T-cell (primary cell): ENCODE measurements around the gene ZNRF2. TPM values are rescaled to one million over a fixed set of nuclear protein-coding genes. Genes with fewer than 3 reads are reported as not detected.

Experiments
- ATAC-seq, 4 experiments: fragments of 200-7000 bp in 3 of 4; fragments of 150-1000 bp in 1 of 4; cut with Tn5 transposase; replicated peaks in 1 of 4; 1 replicate in 3 of 4; 2 replicates in 1 of 4; pipeline ENCODE4 v1.10.0; 2021; ENCODE audit warnings: moderate library complexity in 3 of 4, mild to moderate bottlenecking in 2 of 4, moderate number of reproducible peaks in 1 of 4
- CTCF ChIA-PET, 2 donors: fragments of 300-600 bp; sonication (Branson Sonifier 250); formaldehyde crosslinking; loops; one replicate each; lab custom pipeline; 2022; ENCODE audit warnings: antibody characterized with exemption in 2 of 2; lab: Charles Lee
- POLR2A ChIA-PET, 2 donors: fragments of 300-600 bp; sonication (Branson Sonifier 250); formaldehyde crosslinking; loops; one replicate each; lab custom pipeline; 2022; ENCODE audit warnings: antibody characterized with exemption in 2 of 2; lab: Charles Lee
- DNase-seq, 35 experiments: peaks; one replicate each; pipeline versions ENCODE4 v3.0.0 to v3.0.0-alpha.2; 2013 to 2023
- H3K27ac ChIP-seq: one replicate; pipeline ENCODE4 v1.5.1; 2013; ENCODE audit warnings: low read length
- H3K27me3 ChIP-seq, 2 experiments: replicated peaks in 1 of 2; 1 replicate in 1 of 2; 2 replicates in 1 of 2; pipeline versions ENCODE4 v1.6.1 to v1.7.0; 2013; ENCODE audit warnings: low read length in 1 of 2, mixed read lengths in 1 of 2; ENCODE audit not compliant: control insufficient read depth in 2 of 2, insufficient read depth in 2 of 2; ENCODE audit errors: extremely low read depth in 1 of 2
- H3K36me3 ChIP-seq, 2 donors: 1 replicate in 1 of 2; 2 replicates in 1 of 2; pipeline versions ENCODE4 v1.6.1 to v1.7.0; 2013; ENCODE audit warnings: low read length in 1 of 2; ENCODE audit not compliant: control insufficient read depth in 2 of 2, insufficient read depth in 1 of 2; ENCODE audit errors: extremely low read depth in 1 of 2
- H3K4me1 ChIP-seq, 2 experiments: 1 replicate in 1 of 2; 2 replicates in 1 of 2; pipeline versions ENCODE4 v1.6.1 to v1.7.0; 2013; ENCODE audit warnings: low read length in 2 of 2, mixed read lengths in 1 of 2; ENCODE audit not compliant: insufficient read depth in 2 of 2, control insufficient read depth in 1 of 2; ENCODE audit errors: extremely low read depth in 1 of 2
- H3K4me3 ChIP-seq, 2 donors: 1 replicate in 1 of 2; 2 replicates in 1 of 2; pipeline versions ENCODE4 v1.5.1 to v1.7.0; 2013; ENCODE audit warnings: mild to moderate bottlenecking in 2 of 2, low read length in 1 of 2, moderate library complexity in 1 of 2; ENCODE audit not compliant: control insufficient read depth in 1 of 2; ENCODE audit errors: extremely low read depth in 1 of 2
- H3K9me3 ChIP-seq: 2 replicates; pipeline ENCODE4 v1.7.0; 2013
- H3K27ac Mint-ChIP-seq, 2 donors: one replicate each; pipeline ENCODE4 v1.8.0; 2020 to 2021; ENCODE audit warnings: mild to moderate bottlenecking in 2 of 2, mixed read lengths in 2 of 2
- H3K27me3 Mint-ChIP-seq, 2 donors: one replicate each; pipeline ENCODE4 v1.8.0; 2021 to 2022; ENCODE audit warnings: mixed read lengths in 2 of 2
- H3K36me3 Mint-ChIP-seq: one replicate; pipeline ENCODE4 v1.8.0; 2021; ENCODE audit warnings: mixed read lengths
- H3K4me1 Mint-ChIP-seq, 3 donors: one replicate each; pipeline ENCODE4 v1.8.0; 2020 to 2022; ENCODE audit warnings: mixed read lengths in 3 of 3, mild to moderate bottlenecking in 1 of 3
- H3K4me3 Mint-ChIP-seq, 3 donors: one replicate each; pipeline ENCODE4 v1.8.0; 2020 to 2022; ENCODE audit warnings: mild to moderate bottlenecking in 3 of 3, mixed read lengths in 3 of 3, moderate library complexity in 3 of 3
- H3K9me3 Mint-ChIP-seq, 3 donors: one replicate each; pipeline ENCODE4 v1.8.0; 2020 to 2022; ENCODE audit warnings: mixed read lengths in 3 of 3
- WGBS: methylation state at CpG from one replicate; pipeline ENCODE4 v1.1.5; 2013; ENCODE audit warnings: missing lambda C conversion rate; ENCODE audit not compliant: insufficient coverage; 5-methylcytosine and 5-hydroxymethylcytosine counted together
- total RNA-seq, 35 experiments: library from RNA in 6 of 35; stranded (reverse) in 6 of 35; fragments of 120-200 nt in 1 of 35; gene quantifications; one replicate each; pipeline versions ENCODE4 v1.2.1 to v1.2.4 and lab custom pipeline; 2013 to 2026

Gene ZNRF2
- total RNA-seq, 5 donors from 2014 or later (not counting 1 experiment from before 2014, with no cell fraction given), result 22.4 to 38.4 (median 30.8) TPM

GRCh38 chr7:30365621-30366020, 81.2 kb downstream of the ZNRF2 start:
- CTCF ChIA-PET, result interaction anchor here in 1 of 2 donors (0.6 to 1.0 kb wide), 2 partner anchors 183 to 201 kb away, joined by 3 to 4 read pairs; no protein-coding TSS in a partner anchor
- no peak overlapping the region for H3K27ac Mint-ChIP-seq
- no peak for ATAC-seq

GRCh38 chr7:30366606-30367005, 82.2 kb downstream of the ZNRF2 start:
- H3K9me3 Mint-ChIP-seq, result no peaks in the 10 kb centered on the region
- H3K4me1 ChIP-seq, result no peaks in the 10 kb centered on the region
- DNase-seq, result no peak
- POLR2A ChIA-PET, result no interaction called here
- peaks cover 4 to 8% of the 10 kb centered on the region in 2 donors for H3K36me3 ChIP-seq
- H3K4me3 ChIP-seq, result no peak overlapping the region
- peaks cover 17% of the 10 kb centered on the region for H3K36me3 Mint-ChIP-seq
- peaks cover 0 to 3% (median 0%) of the 10 kb centered on the region in 3 donors for H3K4me1 Mint-ChIP-seq
- no CpG with 5 or more reads among the region's 2 CpGs for WGBS
- no peaks in the 10 kb centered on the region for H3K27me3 ChIP-seq
- H3K27me3 Mint-ChIP-seq, result no peaks in the 10 kb centered on the region
- H3K27ac Mint-ChIP-seq, result no peak overlapping the region
- no peaks in the 10 kb centered on the region for H3K9me3 ChIP-seq
- no peak for ATAC-seq
- no peak overlapping the region for H3K4me3 Mint-ChIP-seq
- no peak overlapping the region for H3K27ac ChIP-seq
- CTCF ChIA-PET, result interaction anchor here in 1 of 2 donors (0.6 to 0.7 kb wide), 2 partner anchors 13 to 41 kb away, joined by 3 read pairs; no protein-coding TSS in a partner anchor

More at GRCh38 chr7:30365621-30366020, 81.2 kb downstream of the ZNRF2 start:
- H3K4me1 ChIP-seq, result no peaks in the 10 kb centered on the region
- no peak overlapping the region for H3K27ac ChIP-seq
- no peak for DNase-seq
- peaks cover 4% of the 10 kb centered on the region in 2 donors for H3K36me3 ChIP-seq
- H3K9me3 ChIP-seq, result no peaks in the 10 kb centered on the region
- no peak overlapping the region for H3K4me3 ChIP-seq
- no peak overlapping the region for H3K4me3 Mint-ChIP-seq
- H3K36me3 Mint-ChIP-seq, result peaks cover 15% of the 10 kb centered on the region
- POLR2A ChIA-PET, result no interaction called here
- no CpG with 5 or more reads among the region's 3 CpGs for WGBS
- H3K27me3 ChIP-seq, result no peaks in the 10 kb centered on the region
- H3K4me1 Mint-ChIP-seq, result peaks cover 0 to 6% (median 2%) of the 10 kb centered on the region in 3 donors
- no peaks in the 10 kb centered on the region for H3K27me3 Mint-ChIP-seq
- no peaks in the 10 kb centered on the region for H3K9me3 Mint-ChIP-seq

- H3K4me1 ChIP-seq, result no peaks in the 10 kb centered on the region
- DNase-seq, result no peak
- H3K27ac Mint-ChIP-seq, result no peak overlapping the region
- ChIA-PET POLR2A (no interaction called here), CTCF (no interaction called here)
- ATAC-seq, result no peak
- peaks cover 0 to 3% (median 0%) of the 10 kb centered on the region in 3 donors for H3K4me1 Mint-ChIP-seq
- H3K36me3 Mint-ChIP-seq, result peaks cover 23% of the 10 kb centered on the region
- H3K9me3 Mint-ChIP-seq, result no peaks in the 10 kb centered on the region
- H3K4me3 ChIP-seq, result no peak overlapping the region
- no peak overlapping the region for H3K27ac ChIP-seq
- H3K27me3 Mint-ChIP-seq, result no peaks in the 10 kb centered on the region
- H3K36me3 ChIP-seq, result peaks cover 2 to 13% of the 10 kb centered on the region in 2 donors
- no CpG with 5 or more reads among the region's 2 CpGs for WGBS
- H3K9me3 ChIP-seq, result no peaks in the 10 kb centered on the region
- H3K27me3 ChIP-seq, result no peaks in the 10 kb centered on the region
- H3K4me3 Mint-ChIP-seq, result no peak overlapping the region
These were observed 83.2 kb downstream of the ZNRF2 start for GRCh38 chr7:30367561-30367960.

- H3K27ac Mint-ChIP-seq, result no peak overlapping the region
- no peaks in the 10 kb centered on the region for H3K9me3 ChIP-seq
- POLR2A ChIA-PET, result interaction anchor here in 1 of 2 donors (0.5 kb wide), 1 partner anchor 189 kb away, joined by 3 read pairs; no protein-coding TSS in a partner anchor
These were observed 85.5 kb downstream of the ZNRF2 start for GRCh38 chr7:30369879-30370278.

GRCh38 chr7:30371321-30371720, 86.9 kb downstream of the ZNRF2 start:
- Mint-ChIP-seq H3K4me1 (peaks cover 0 to 3% (median 1%) of the 10 kb centered on the region in 3 donors), H3K27ac (no peak overlapping the region), H3K36me3 (peaks cover 14% of the 10 kb centered on the region), H3K9me3 (no peaks in the 10 kb centered on the region), H3K4me3 (no peak overlapping the region), H3K27me3 (no peaks in the 10 kb centered on the region)
- H3K27me3 ChIP-seq, result no peaks in the 10 kb centered on the region
- ChIA-PET POLR2A (no interaction called here), CTCF (no interaction called here)
- peaks cover 0 to 8% of the 10 kb centered on the region in 2 donors for H3K36me3 ChIP-seq
- WGBS, result 100% methylated on average over 4 of the region's 5 CpGs
- no peaks in the 10 kb centered on the region for H3K9me3 ChIP-seq
- H3K27ac ChIP-seq, result no peak overlapping the region
- H3K4me3 ChIP-seq, result no peak overlapping the region
- no peaks in the 10 kb centered on the region for H3K4me1 ChIP-seq
- ATAC-seq, result no peak
- no peak for DNase-seq

More at GRCh38 chr7:30369879-30370278, 85.5 kb downstream of the ZNRF2 start:
- Mint-ChIP-seq H3K4me3 (no peak overlapping the region), H3K36me3 (peaks cover 23% of the 10 kb centered on the region), H3K9me3 (no peaks in the 10 kb centered on the region), H3K4me1 (peaks cover 0 to 3% (median 1%) of the 10 kb centered on the region in 3 donors), H3K27me3 (no peaks in the 10 kb centered on the region)
- no peak for ATAC-seq
- no peak overlapping the region for H3K4me3 ChIP-seq
- peaks cover 0 to 13% of the 10 kb centered on the region in 2 donors for H3K36me3 ChIP-seq
- H3K27ac ChIP-seq, result no peak overlapping the region
- no peak for DNase-seq
- CTCF ChIA-PET, result no interaction called here
- H3K27me3 ChIP-seq, result no peaks in the 10 kb centered on the region
- no peaks in the 10 kb centered on the region for H3K4me1 ChIP-seq

- Mint-ChIP-seq H3K9me3 (peaks cover 0 to 2% (median 2%) of the 10 kb centered on the region in 3 donors), H3K4me1 (peaks cover 0 to 1% (median 0%) of the 10 kb centered on the region in 3 donors), H3K27ac (no peak overlapping the region), H3K36me3 (peaks cover 10% of the 10 kb centered on the region), H3K27me3 (no peaks in the 10 kb centered on the region), H3K4me3 (no peak overlapping the region)
- H3K27me3 ChIP-seq, result no peaks in the 10 kb centered on the region
- POLR2A ChIA-PET, result no interaction called here
- no peaks in the 10 kb centered on the region for H3K9me3 ChIP-seq
- WGBS, result no CpG with 5 or more reads among the region's 1 CpG
- CTCF ChIA-PET, result no interaction called here
- H3K4me3 ChIP-seq, result no peak overlapping the region
- ATAC-seq (no peak), DNase-seq (no peak)
- no peak overlapping the region for H3K27ac ChIP-seq
- no peaks in the 10 kb centered on the region for H3K36me3 ChIP-seq
- no peaks in the 10 kb centered on the region for H3K4me1 ChIP-seq
These were observed 93.9 kb downstream of the ZNRF2 start for GRCh38 chr7:30378275-30378674.
